Osteoblast (primary cell): ENCODE results near the gene DCAF7. TPM values are rescaled to one million over a fixed set of nuclear protein-coding genes. Genes with fewer than 3 reads are reported as not detected.
A peak's percentile ranks its signal among the peaks of the same experiment; 100 is the strongest.

Experiments
- DNase-seq: peaks from one replicate; pipeline ENCODE4 v3.0.0; 2011; ENCODE audit warnings: low spot score, mixed read lengths; ENCODE audit not compliant: insufficient read length; ENCODE audit errors: missing footprints
- H2AFZ ChIP-seq: 2 replicates; pipeline ENCODE4 v1.6.0; 2011; ENCODE audit warnings: mild to moderate bottlenecking, low read length
- H3K27ac ChIP-seq: 2 replicates; pipeline ENCODE4 v1.5.1; 2011; ENCODE audit warnings: mild to moderate bottlenecking, low read depth, low read length, moderate library complexity
- H3K27me3 ChIP-seq: 2 replicates; pipeline ENCODE4 v1.6.0; 2012; ENCODE audit warnings: mild to moderate bottlenecking, control low read depth, inconsistent platforms, low read length, moderate library complexity; ENCODE audit not compliant: insufficient read depth
- H3K36me3 ChIP-seq: 2 replicates; pipeline ENCODE4 v1.5.1; 2011; ENCODE audit warnings: mild to moderate bottlenecking, low read length, control low read depth, moderate library complexity; ENCODE audit not compliant: insufficient read depth
- H3K4me1 ChIP-seq: 2 replicates; pipeline ENCODE4 v1.5.1; 2011; ENCODE audit warnings: mild to moderate bottlenecking, low read length, control low read depth, moderate library complexity; ENCODE audit not compliant: insufficient read depth
- H3K4me2 ChIP-seq: 2 replicates; pipeline ENCODE4 v1.6.0; 2011; ENCODE audit warnings: mild to moderate bottlenecking, low read length; ENCODE audit not compliant: insufficient read depth
- H3K4me3 ChIP-seq: fragments of 200-600 bp; sonication (generic); 3 replicates; pipeline ENCODE4 v1.5.1; 2012; ENCODE audit warnings: mild to moderate bottlenecking, low read length, inconsistent platforms; ENCODE audit not compliant: insufficient read depth
- H3K79me2 ChIP-seq: 2 replicates; pipeline ENCODE4 v1.6.0; 2012; ENCODE audit warnings: mild to moderate bottlenecking, low read length, control low read depth, inconsistent platforms; ENCODE audit not compliant: insufficient read depth
- H3K9me3 ChIP-seq: 2 replicates; pipeline ENCODE4 v1.5.1; 2011; ENCODE audit warnings: low read depth, low read length, control low read depth
- H4K20me1 ChIP-seq: 2 replicates; pipeline ENCODE4 v1.6.0; 2012; ENCODE audit warnings: mild to moderate bottlenecking, low read length, control low read depth; ENCODE audit not compliant: insufficient read depth
- total RNA-seq: library from RNA; depleted of rRNA; stranded (reverse); fragments of >200 nt; gene quantifications from 2 replicates; pipeline ENCODE4 v1.2.3, GENCODE V29; 2012
- TF ChIP-seq, protein P1 (sequence below): IDR thresholded peaks from 2 replicates; pipeline ENCODE4 v1.5.1; 2011; ENCODE audit warnings: mild to moderate bottlenecking, low read depth, low read length, moderate library complexity; ENCODE audit errors: extremely low read depth

Gene DCAF7
- total RNA-seq, 1 donor: 24.6 TPM

GRCh38 chr17:63564562-63564961, 14.3 kb downstream of the DCAF7 start:
- Histone ChIP-seq H3K79me2 (peaks cover 94% of the 10 kb centered on the region), H3K4me1 (no peaks in the 10 kb centered on the region), H3K9me3 (no peaks in the 10 kb centered on the region), H3K27ac (no peak overlapping the region), H3K27me3 (no peaks in the 10 kb centered on the region), H2AFZ (no peak overlapping the region), H3K36me3 (no peaks in the 10 kb centered on the region), H3K4me2 (no peak overlapping the region), H3K4me3 (no peak overlapping the region), H4K20me1 (peaks cover 53% of the 10 kb centered on the region)
- TF ChIP-seq, protein P1, sequence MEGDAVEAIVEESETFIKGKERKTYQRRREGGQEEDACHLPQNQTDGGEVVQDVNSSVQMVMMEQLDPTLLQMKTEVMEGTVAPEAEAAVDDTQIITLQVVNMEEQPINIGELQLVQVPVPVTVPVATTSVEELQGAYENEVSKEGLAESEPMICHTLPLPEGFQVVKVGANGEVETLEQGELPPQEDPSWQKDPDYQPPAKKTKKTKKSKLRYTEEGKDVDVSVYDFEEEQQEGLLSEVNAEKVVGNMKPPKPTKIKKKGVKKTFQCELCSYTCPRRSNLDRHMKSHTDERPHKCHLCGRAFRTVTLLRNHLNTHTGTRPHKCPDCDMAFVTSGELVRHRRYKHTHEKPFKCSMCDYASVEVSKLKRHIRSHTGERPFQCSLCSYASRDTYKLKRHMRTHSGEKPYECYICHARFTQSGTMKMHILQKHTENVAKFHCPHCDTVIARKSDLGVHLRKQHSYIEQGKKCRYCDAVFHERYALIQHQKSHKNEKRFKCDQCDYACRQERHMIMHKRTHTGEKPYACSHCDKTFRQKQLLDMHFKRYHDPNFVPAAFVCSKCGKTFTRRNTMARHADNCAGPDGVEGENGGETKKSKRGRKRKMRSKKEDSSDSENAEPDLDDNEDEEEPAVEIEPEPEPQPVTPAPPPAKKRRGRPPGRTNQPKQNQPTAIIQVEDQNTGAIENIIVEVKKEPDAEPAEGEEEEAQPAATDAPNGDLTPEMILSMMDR: no peak
- DNase-seq: no peak

- no peaks in the 10 kb centered on the region for H3K27me3 ChIP-seq
- H2AFZ ChIP-seq: no peak overlapping the region
- H4K20me1 ChIP-seq: peaks cover 74% of the 10 kb centered on the region
- no peak for DNase-seq
- no peak overlapping the region for H3K27ac ChIP-seq
- H3K4me1 ChIP-seq: peaks cover 8% of the 10 kb centered on the region
- H3K79me2 ChIP-seq: peaks cover 88% of the 10 kb centered on the region
- no peak overlapping the region for H3K4me2 ChIP-seq
- no peak overlapping the region for H3K4me3 ChIP-seq
- H3K9me3 ChIP-seq: no peaks in the 10 kb centered on the region
- no peaks in the 10 kb centered on the region for H3K36me3 ChIP-seq
- TF ChIP-seq, protein P1: no peak
These were observed 17.0 kb downstream of the DCAF7 start for GRCh38 chr17:63567229-63567628.

GRCh38 chr17:63568563-63568962, 18.3 kb downstream of the DCAF7 start:
- H2AFZ ChIP-seq: no peak overlapping the region
- peaks cover 78% of the 10 kb centered on the region for H4K20me1 ChIP-seq
- no peaks in the 10 kb centered on the region for H3K27me3 ChIP-seq
- TF ChIP-seq, protein P1: no peak
- DNase-seq: no peak
- H3K4me1 ChIP-seq: peaks cover 9% of the 10 kb centered on the region
- no peaks in the 10 kb centered on the region for H3K9me3 ChIP-seq
- H3K79me2 ChIP-seq: peaks cover 91% of the 10 kb centered on the region
- no peaks in the 10 kb centered on the region for H3K36me3 ChIP-seq
- no peak overlapping the region for H3K4me2 ChIP-seq
- no peak overlapping the region for H3K27ac ChIP-seq
- H3K4me3 ChIP-seq: no peak overlapping the region

- Histone ChIP-seq H3K4me3 (no peak overlapping the region), H4K20me1 (peaks cover 70% of the 10 kb centered on the region), H2AFZ (no peak overlapping the region), H3K9me3 (no peaks in the 10 kb centered on the region), H3K36me3 (no peaks in the 10 kb centered on the region), H3K4me1 (peaks cover 9% of the 10 kb centered on the region), H3K27ac (peak overlapping the region; percentile 29), H3K27me3 (no peaks in the 10 kb centered on the region), H3K79me2 (peaks cover 93% of the 10 kb centered on the region), H3K4me2 (no peak overlapping the region)
- TF ChIP-seq, protein P1: no peak
- no peak for DNase-seq
These were observed 21.5 kb downstream of the DCAF7 start for GRCh38 chr17:63571632-63572310.
